K562 (cell line): ENCODE measurements around the gene GRIK1. TPM values are rescaled to one million over a fixed set of nuclear protein-coding genes. Genes with fewer than 3 reads are reported as not detected.
A peak's percentile ranks its signal among the peaks of the same experiment; 100 is the strongest.

Source experiments
- AFF1 ChIP-seq, 2 experiments: fragments of 450-650 bp; IDR thresholded peaks; 2 replicates each; pipeline ENCODE4 v1.6.1; 2018; ENCODE audit warnings: mild to moderate bottlenecking in 2 of 2, low read depth in 1 of 2; ENCODE audit not compliant: partially characterized antibody in 2 of 2
- BRD4 ChIP-seq: fragments of 200-600 bp; sonication (generic); IDR thresholded peaks from 2 replicates; pipeline ENCODE4 v1.6.1; 2017; ENCODE audit warnings: inconsistent platforms
- DACH1 ChIP-seq: fragments of 450-650 bp; IDR thresholded peaks from 2 replicates; pipeline ENCODE4 v1.6.1; 2018; ENCODE audit not compliant: partially characterized antibody
- GATA2 ChIP-seq: sonication (generic); formaldehyde crosslinking; IDR thresholded peaks from 2 replicates; pipeline ENCODE4 v1.4.0; 2020; ENCODE audit warnings: mild to moderate bottlenecking, missing genetic modification reagents
- GATAD2A ChIP-seq: fragments of 450-650 bp; IDR thresholded peaks from 2 replicates; pipeline ENCODE4 v1.6.1; 2017
- KLF16 ChIP-seq: IDR thresholded peaks from 2 replicates; pipeline ENCODE4 v1.6.1; 2016; ENCODE audit warnings: antibody characterized with exemption
- MECOM ChIP-seq: fragments of 250-450 bp; sonication (Bioruptor Pico); IDR thresholded peaks from 2 replicates; pipeline ENCODE4 v1.8.0; 2022; ENCODE audit warnings: inconsistent platforms
- MED1 ChIP-seq: sonication (generic); formaldehyde crosslinking; IDR thresholded peaks from 2 replicates; pipeline ENCODE4 v1.8.1; 2023; ENCODE audit warnings: missing genetic modification reagents, borderline replicate concordance
- MTA1 ChIP-seq: fragments of 450-650 bp; IDR thresholded peaks from 2 replicates; pipeline ENCODE4 v1.6.1; 2017; ENCODE audit warnings: borderline replicate concordance
- NEUROD1 ChIP-seq: fragments of 150-350 bp; IDR thresholded peaks from 2 replicates; pipeline ENCODE4 v1.6.1; 2014; ENCODE audit warnings: borderline replicate concordance, low read length, low read depth; ENCODE audit not compliant: partially characterized antibody
- NR2C1 ChIP-seq, 2 experiments: fragments of 450-650 bp; IDR thresholded peaks; 2 replicates each; pipeline ENCODE4 v1.6.1; 2017; ENCODE audit warnings: mild to moderate bottlenecking in 2 of 2, antibody characterized with exemption in 1 of 2, inconsistent platforms in 1 of 2, missing compliant biosample characterization in 1 of 2, missing genetic modification characterization in 1 of 2
- POU5F1 ChIP-seq: fragments of 150-350 bp; IDR thresholded peaks from 2 replicates; pipeline ENCODE4 v1.6.1; 2014; ENCODE audit warnings: borderline replicate concordance, low read length, low read depth, mild to moderate bottlenecking; ENCODE audit not compliant: partially characterized antibody
- RAD51 ChIP-seq: fragments of 450-650 bp; IDR thresholded peaks from 2 replicates; pipeline ENCODE4 v1.7.1; 2016; ENCODE audit warnings: low read depth, mild to moderate bottlenecking, borderline replicate concordance
- SIN3B ChIP-seq: fragments of 450-650 bp; IDR thresholded peaks from 2 replicates; pipeline ENCODE4 v1.6.1; 2017; ENCODE audit warnings: low read depth, mild to moderate bottlenecking, moderate library complexity
- SIX5 ChIP-seq, 2 experiments: IDR thresholded peaks; 2 replicates each; pipeline ENCODE4 v1.6.1; 2011; ENCODE audit warnings: low read length in 2 of 2, borderline replicate concordance in 1 of 2, low read depth in 1 of 2, mild to moderate bottlenecking in 1 of 2, moderate library complexity in 1 of 2; ENCODE audit not compliant: insufficient read depth in 1 of 2
- SMARCA4 ChIP-seq: fragments of 450-650 bp; IDR thresholded peaks from 2 replicates; pipeline ENCODE4 v1.6.1; 2016
- TFE3 ChIP-seq: fragments of 450-650 bp; formaldehyde crosslinking; IDR thresholded peaks from 2 replicates; pipeline ENCODE4 v1.4.0; 2020; ENCODE audit warnings: mild to moderate bottlenecking, mixed read lengths
- TRIM24 ChIP-seq, 2 experiments: fragments of 450-650 bp; IDR thresholded peaks; 2 replicates each; pipeline ENCODE4 v1.6.1; 2016
- XRCC4 ChIP-seq: IDR thresholded peaks from one replicate; pipeline ENCODE4 v1.6.1; 2011; ENCODE audit not compliant: insufficient read depth, insufficient read length; ENCODE audit errors: extremely low read depth
- ZNF3 ChIP-seq: fragments of 250-450 bp; sonication (Bioruptor Pico); IDR thresholded peaks from 2 replicates; pipeline ENCODE4 v1.5.0; 2021; ENCODE audit warnings: mild to moderate bottlenecking, moderate library complexity
- polyA plus RNA-seq, 8 experiments: library from polyadenylated mRNA; depleted of rRNA in 4 of 8; stranded (reverse) in 5 of 8; unstranded in 3 of 8; fragments of >200 nt; fragmentation: Nextera tagmentation in 2 of 8; fragmentation: Illumina TruSeq in 1 of 8; extraction: Ambion mirVana in 2 of 8; extraction: Trizol in 1 of 8; gene quantifications; 2 replicates each; pipeline versions ENCODE4 v1.2.1 to v1.2.3, GENCODE V29; 2011 to 2014; ENCODE audit warnings: inconsistent platforms in 1 of 8, missing spikeins in 1 of 8
- total RNA-seq, 7 experiments: library from RNA; depleted of rRNA in 6 of 7; stranded (reverse); fragments of >200 nt in 6 of 7; fragmentation: Illumina TruSeq in 2 of 7; extraction: Trizol in 2 of 7; gene quantifications; 2 replicates each; pipeline versions ENCODE4 v1.2.1 to v1.2.3, GENCODE V29; 2011 to 2021; ENCODE audit warnings: low replicate concordance in 1 of 7
- TF ChIP-seq, protein P1 (sequence below), 2 experiments: IDR thresholded peaks; 2 replicates each; pipeline ENCODE4 v1.6.1; 2011; ENCODE audit warnings: borderline replicate concordance in 1 of 2, control low read depth in 1 of 2, low read depth in 1 of 2, low read length in 1 of 2, mild to moderate bottlenecking in 1 of 2, mixed read lengths in 1 of 2, moderate library complexity in 1 of 2; ENCODE audit not compliant: insufficient read depth in 1 of 2, insufficient read length in 1 of 2, poor library complexity in 1 of 2, severe bottlenecking in 1 of 2; ENCODE audit errors: extremely low read depth in 1 of 2

The GRIK1 gene
- total and polyA plus RNA-seq, 9 of the 15 experiments (the other 6 are each of a cell fraction or from before 2014, with no cell fraction given): 0.17 to 2.8 (median 0.53) TPM

GRCh38 chr21:29641635-29642550 is 297.9 kb downstream of the GRIK1 start (continued):
- TF ChIP-seq ZNF3 (CRISPR knock-in tag) (no peak), MECOM (CRISPR knock-in tag) (0 out of 2 replicates have a peak, but pooled peaks have one; percentile 24), TRIM24 (IDR thresholded peaks at IDR 0.05) (peak; percentile 96 to 97), SMARCA4 (peak; percentile 99), SIX5 (IDR thresholded peaks at IDR 0.05; ENCODE audit: borderline replicate concordance in 1 of 2, insufficient read depth in 1 of 2, low read depth in 1 of 2, low read length in 2 of 2) (no peak), NR2C1 (IDR thresholded peaks at IDR 0.05) (no peak), NR2C1 (tag; IDR thresholded peaks at IDR 0.05) (no peak; the same call in 1 of the 2 replicates), AFF1 (IDR thresholded peaks at IDR 0.05; ENCODE audit: low read depth in 1 of 2, partially characterized antibody in 2 of 2) (peak; percentile 57 to 97), MED1 (CRISPR knock-in tag) (no peak), KLF16 (peak; percentile 97), GATAD2A (no peak), RAD51 (peak; percentile 88), NEUROD1 (peak; percentile 92), TFE3 (peak; percentile 85), GATA2 (CRISPR knock-in tag) (peak; percentile 98), BRD4 (0 out of 2 replicates have a peak, but pooled peaks have one; percentile 87), POU5F1 (no peak), XRCC4 (no peak), MTA1 (peak; percentile 86), DACH1 (no peak), SIN3B (no peak)
- TF ChIP-seq, protein P1, sequence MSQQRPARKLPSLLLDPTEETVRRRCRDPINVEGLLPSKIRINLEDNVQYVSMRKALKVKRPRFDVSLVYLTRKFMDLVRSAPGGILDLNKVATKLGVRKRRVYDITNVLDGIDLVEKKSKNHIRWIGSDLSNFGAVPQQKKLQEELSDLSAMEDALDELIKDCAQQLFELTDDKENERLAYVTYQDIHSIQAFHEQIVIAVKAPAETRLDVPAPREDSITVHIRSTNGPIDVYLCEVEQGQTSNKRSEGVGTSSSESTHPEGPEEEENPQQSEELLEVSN (IDR thresholded peaks at IDR 0.05; ENCODE audit: borderline replicate concordance in 1 of 2, extremely low read depth in 1 of 2, insufficient read depth in 1 of 2, insufficient read length in 1 of 2, low read depth in 1 of 2, low read length in 1 of 2, poor library complexity in 1 of 2, severe bottlenecking in 1 of 2): peak in 1 of 2 experiments; percentile 23
